ENCODE measurements around the gene PTPRO. TPM values are rescaled to one million over a fixed set of nuclear protein-coding genes. Genes with fewer than 3 reads are reported as not detected.

Gene PTPRO
- total and polyA plus RNA-seq, 10 of the 15 experiments (the other 5 are each of a cell fraction or from before 2014, with no cell fraction given), result 1.2 to 5.3 (median 3.5) TPM

GRCh38 chr12:15320881-15321280, 1.4 kb upstream of the PTPRO start:
- no peak overlapping the region for H3K4me3 ChIP-seq
- no peak for FAIRE-seq
- RAD21 ChIA-PET (ENCODE audit: unreplicated experiment), result no interaction called here
- POLR2A ChIA-PET, result no interaction called here
- in situ Hi-C loops (cut with MboI), result no loop called here
- CTCF ChIA-PET, result no interaction called here
- no peak overlapping the region for H2AFZ ChIP-seq (ENCODE audit: control insufficient read depth, low read depth, low read length)
- no peaks in the 10 kb centered on the region for H3K79me2 ChIP-seq (ENCODE audit: control insufficient read depth, insufficient read depth, low read length)
- SMC1A ChIA-PET (ENCODE audit: uncharacterized antibody, unreplicated experiment), result no interaction called here
- peaks cover 0 to 2% of the 10 kb centered on the region in 2 experiments; a peak in 2 of 4 replicates for H3K27me3 ChIP-seq (replicated peaks in 1 of 2; ENCODE audit: control insufficient read depth in 2 of 2, insufficient read depth in 2 of 2, low read length in 1 of 2)
- H3K27ac ChIP-seq (ENCODE audit: control insufficient read depth, insufficient read depth), result no peak overlapping the region
- 0% methylated on average over 1 of the region's 1 CpG for WGBS (ENCODE audit: insufficient coverage, insufficient replicate concordance, low lambda C conversion rate, missing lambda C conversion rate)
- no peak overlapping the region for H3K4me2 ChIP-seq (ENCODE audit: control insufficient read depth, insufficient read depth)
- BruUV-seq (replicated peaks), result no TSS peak
- H3K4me1 ChIP-seq (ENCODE audit: control insufficient read depth, insufficient read depth, low read length), result no peaks in the 10 kb centered on the region
- no peak for DNase-seq (ENCODE audit: low read depth, low spot score)
- intact Hi-C loops (cut with micrococcal nuclease; ENCODE audit: unreplicated experiment), result no loop called here
- no peak for ATAC-seq
- H3K36me3 ChIP-seq (ENCODE audit: control insufficient read depth in 2 of 2, insufficient read depth in 2 of 2, low read length in 1 of 2), result no peaks in the 10 kb centered on the region
- no peaks in the 10 kb centered on the region for H4K20me1 ChIP-seq (ENCODE audit: control insufficient read depth, insufficient read depth)
- H3K9ac ChIP-seq (ENCODE audit: control insufficient read depth, insufficient read depth, low read length), result no peak overlapping the region
- TF ChIP-seq CEBPZ (IDR thresholded peaks at IDR 0.05; ENCODE audit: low read depth, low read length) (no peak), BCL3 (IDR thresholded peaks at IDR 0.05; ENCODE audit: borderline replicate concordance, insufficient read depth, low read depth, low read length, poor library complexity, severe bottlenecking) (no peak), YY1 (IDR thresholded peaks at IDR 0.05; ENCODE audit: low read depth, low read length) (no peak), SMAD5 (IDR thresholded peaks at IDR 0.05; ENCODE audit: low read depth) (no peak), EED (IDR thresholded peaks at IDR 0.05; ENCODE audit: low read depth) (no peak), USF2 (IDR thresholded peaks at IDR 0.05; ENCODE audit: borderline replicate concordance, low read depth, low read length) (no peak), IRF3 (IDR thresholded peaks at IDR 0.05) (no peak), SREBF2 (IDR thresholded peaks at IDR 0.05; ENCODE audit: low read length) (no peak), SPI1 (IDR thresholded peaks at IDR 0.05; ENCODE audit: borderline replicate concordance, insufficient read depth, low read depth, low read length) (no peak), STAT3 (IDR thresholded peaks at IDR 0.05; ENCODE audit: low read depth, low read length) (no peak), PML (IDR thresholded peaks at IDR 0.05; ENCODE audit: low read length) (no peak), SIX5 (IDR thresholded peaks at IDR 0.05; ENCODE audit: low read depth, low read length, severe bottlenecking) (no peak), ZSCAN29 (IDR thresholded peaks at IDR 0.05) (no peak), MTA3 (IDR thresholded peaks at IDR 0.05; ENCODE audit: borderline replicate concordance, low read length) (no peak), NR2C2 (IDR thresholded peaks at IDR 0.05; ENCODE audit: borderline replicate concordance, control insufficient read depth, insufficient read length, low read depth) (no peak), NFYB (IDR thresholded peaks at IDR 0.05; ENCODE audit: insufficient read depth, low read depth, low read length) (no peak)
- H3K9me3 ChIP-seq (replicated peaks; ENCODE audit: control insufficient read depth, insufficient read depth, low read length), result no peaks in the 10 kb centered on the region

Data from GM12878 (cell line).